Suprapubic skin (tissue), 4 donors: Measurements from ENCODE around the gene PLA2G4E. TPM values are rescaled to one million over a fixed set of nuclear protein-coding genes. Genes with fewer than 3 reads are reported as not detected.

ENCODE experiments used
- DNase-seq, 2 donors: peaks; one replicate each; pipeline ENCODE4 v3.0.0-alpha.2; 2019; ENCODE audit warnings: low spot score in 2 of 2
- H3K27ac ChIP-seq: fragments of 200-600 bp; sonication (generic); one replicate; pipeline ENCODE4 v1.5.1; 2019
- H3K27me3 ChIP-seq: fragments of 200-600 bp; sonication (generic); one replicate; pipeline ENCODE4 v1.5.1; 2019
- H3K36me3 ChIP-seq: fragments of 200-600 bp; sonication (generic); one replicate; pipeline ENCODE4 v1.5.1; 2019
- H3K4me1 ChIP-seq: fragments of 200-600 bp; sonication (generic); one replicate; pipeline ENCODE4 v1.5.1; 2019
- H3K4me3 ChIP-seq: fragments of 200-600 bp; sonication (generic); one replicate; pipeline ENCODE4 v1.5.1; 2019; ENCODE audit warnings: mild to moderate bottlenecking
- H3K9me3 ChIP-seq: fragments of 200-600 bp; sonication (generic); one replicate; pipeline ENCODE4 v1.5.1; 2019
- EP300 ChIP-seq: sonication (generic); formaldehyde crosslinking; IDR thresholded peaks from one replicate; pipeline ENCODE4 v1.6.1; 2017; ENCODE audit warnings: antibody characterized with exemption
- POLR2A ChIP-seq, 2 donors: fragments of 450-650 bp; IDR thresholded peaks; one replicate each; pipeline ENCODE4 v1.6.1; 2017; ENCODE audit warnings: antibody characterized with exemption in 2 of 2, mild to moderate bottlenecking in 2 of 2, moderate library complexity in 2 of 2
- POLR2AphosphoS5 ChIP-seq, 3 donors: sonication (generic); formaldehyde crosslinking; IDR thresholded peaks; one replicate each; pipeline ENCODE4 v1.6.1; 2017; ENCODE audit warnings: antibody characterized with exemption in 3 of 3
- WGBS: methylation state at CpG from one replicate; pipeline ENCODE4 v1.1.5; 2018; 5-methylcytosine and 5-hydroxymethylcytosine counted together
- total RNA-seq, 4 donors: library from RNA; depleted of rRNA; stranded (reverse); fragments of >200 nt; gene quantifications; one replicate each; pipeline ENCODE4 v1.1.0, GENCODE V29; 2016
- TF ChIP-seq, protein P1 (sequence below), 2 donors: fragments of 200-600 bp in 1 of 2; fragments of 450-650 bp in 1 of 2; sonication (generic) in 1 of 2; IDR thresholded peaks; one replicate each; pipeline ENCODE4 v1.5.1; 2016 to 2019; ENCODE audit warnings: antibody characterized with exemption in 2 of 2, mild to moderate bottlenecking in 1 of 2, moderate library complexity in 1 of 2

The PLA2G4E gene
- total RNA-seq, 4 donors from 2014 or later: 47.9 to 129 (median 60.9) TPM

DNA sequence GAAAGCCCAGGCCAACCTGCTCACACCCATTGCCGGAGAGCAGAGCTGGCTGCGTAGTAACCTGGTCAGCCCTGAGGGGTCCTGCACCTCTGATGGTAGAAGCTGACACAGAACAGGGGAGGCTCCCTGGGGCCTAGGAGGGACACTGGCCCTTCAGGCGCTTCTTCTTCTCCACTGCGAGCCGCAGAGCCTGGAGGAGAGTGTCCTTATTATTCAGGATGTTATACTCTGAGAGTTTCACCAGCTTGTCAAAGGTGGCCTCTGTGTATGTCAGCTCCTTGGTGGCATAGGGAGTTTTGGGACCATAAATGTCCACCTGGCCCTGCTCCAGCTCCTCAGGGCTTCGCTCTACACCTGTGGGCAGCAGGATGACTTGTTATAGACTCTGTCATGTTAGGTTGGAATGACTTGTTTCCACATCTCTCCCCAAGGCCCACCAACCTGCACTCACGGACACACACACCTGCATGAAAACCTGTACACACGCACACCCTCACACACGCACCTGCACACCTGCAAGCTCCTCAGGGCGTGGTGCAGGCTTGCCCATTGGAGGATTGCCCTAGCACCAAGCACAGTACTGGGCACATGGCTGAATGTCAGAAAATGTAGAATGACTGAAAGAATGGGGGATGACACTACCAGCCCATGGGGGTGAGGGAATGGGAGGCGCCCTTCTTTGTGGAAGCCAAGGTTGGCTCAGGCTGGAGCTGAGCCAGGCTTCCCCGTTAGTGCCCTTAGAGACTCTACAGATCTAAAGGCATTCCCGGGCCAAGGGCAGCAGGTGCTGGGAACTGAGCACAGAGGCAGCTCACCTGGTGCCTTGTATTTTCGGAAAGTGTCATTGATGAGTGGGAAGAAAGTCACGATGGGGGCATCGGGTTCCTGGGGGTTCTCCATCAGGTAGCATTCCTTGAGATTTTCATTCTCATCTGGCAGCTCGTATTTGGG is 36.9 kb downstream of the PLA2G4E start:
- no peaks in the 10 kb centered on the region for H3K27me3 ChIP-seq
- DNase-seq: peak; percentile 52 to 62
- peaks cover 16% of the 10 kb centered on the region for H3K4me1 ChIP-seq
- no peak for TF ChIP-seq POLR2A (IDR thresholded peaks at IDR 0.05)
- TF ChIP-seq, protein P1, sequence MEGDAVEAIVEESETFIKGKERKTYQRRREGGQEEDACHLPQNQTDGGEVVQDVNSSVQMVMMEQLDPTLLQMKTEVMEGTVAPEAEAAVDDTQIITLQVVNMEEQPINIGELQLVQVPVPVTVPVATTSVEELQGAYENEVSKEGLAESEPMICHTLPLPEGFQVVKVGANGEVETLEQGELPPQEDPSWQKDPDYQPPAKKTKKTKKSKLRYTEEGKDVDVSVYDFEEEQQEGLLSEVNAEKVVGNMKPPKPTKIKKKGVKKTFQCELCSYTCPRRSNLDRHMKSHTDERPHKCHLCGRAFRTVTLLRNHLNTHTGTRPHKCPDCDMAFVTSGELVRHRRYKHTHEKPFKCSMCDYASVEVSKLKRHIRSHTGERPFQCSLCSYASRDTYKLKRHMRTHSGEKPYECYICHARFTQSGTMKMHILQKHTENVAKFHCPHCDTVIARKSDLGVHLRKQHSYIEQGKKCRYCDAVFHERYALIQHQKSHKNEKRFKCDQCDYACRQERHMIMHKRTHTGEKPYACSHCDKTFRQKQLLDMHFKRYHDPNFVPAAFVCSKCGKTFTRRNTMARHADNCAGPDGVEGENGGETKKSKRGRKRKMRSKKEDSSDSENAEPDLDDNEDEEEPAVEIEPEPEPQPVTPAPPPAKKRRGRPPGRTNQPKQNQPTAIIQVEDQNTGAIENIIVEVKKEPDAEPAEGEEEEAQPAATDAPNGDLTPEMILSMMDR (IDR thresholded peaks at IDR 0.05): no peak
- H3K27ac ChIP-seq: no peak overlapping the region
- H3K4me3 ChIP-seq: no peak overlapping the region
- 92% methylated on average over 15 of the region's 17 CpGs for WGBS
- no peaks in the 10 kb centered on the region for H3K9me3 ChIP-seq
- H3K36me3 ChIP-seq: peaks cover 6% of the 10 kb centered on the region

DNA sequence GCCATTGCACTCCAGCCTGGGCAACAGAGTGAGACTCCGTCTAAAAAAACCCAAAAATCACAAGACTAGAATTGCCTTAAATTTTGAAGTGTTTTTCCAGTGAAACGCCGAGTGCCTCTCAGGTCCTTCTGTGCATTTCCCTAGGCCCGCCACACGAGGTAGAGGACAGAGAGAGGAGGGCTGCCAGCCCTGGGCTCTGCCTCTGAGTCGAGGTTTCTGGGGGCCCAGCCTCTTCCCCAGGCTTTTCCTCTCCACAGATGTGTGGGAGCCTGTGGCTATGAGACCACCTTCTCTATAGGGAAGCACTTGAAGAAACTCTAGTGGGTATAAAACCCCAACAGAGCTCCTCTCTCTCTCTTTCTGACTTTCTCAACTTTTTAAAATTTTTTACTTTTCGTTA is 37.6 kb downstream of the PLA2G4E start:
- Histone ChIP-seq H3K4me1 (peaks cover 16% of the 10 kb centered on the region), H3K27me3 (no peaks in the 10 kb centered on the region), H3K36me3 (peaks cover 6% of the 10 kb centered on the region), H3K27ac (no peak overlapping the region), H3K4me3 (no peak overlapping the region), H3K9me3 (no peaks in the 10 kb centered on the region)
- DNase-seq: peak in 1 of 2 donors; percentile 54
- WGBS: 83% methylated on average over 7 of the region's 7 CpGs
- no peak for TF ChIP-seq EP300

DNA sequence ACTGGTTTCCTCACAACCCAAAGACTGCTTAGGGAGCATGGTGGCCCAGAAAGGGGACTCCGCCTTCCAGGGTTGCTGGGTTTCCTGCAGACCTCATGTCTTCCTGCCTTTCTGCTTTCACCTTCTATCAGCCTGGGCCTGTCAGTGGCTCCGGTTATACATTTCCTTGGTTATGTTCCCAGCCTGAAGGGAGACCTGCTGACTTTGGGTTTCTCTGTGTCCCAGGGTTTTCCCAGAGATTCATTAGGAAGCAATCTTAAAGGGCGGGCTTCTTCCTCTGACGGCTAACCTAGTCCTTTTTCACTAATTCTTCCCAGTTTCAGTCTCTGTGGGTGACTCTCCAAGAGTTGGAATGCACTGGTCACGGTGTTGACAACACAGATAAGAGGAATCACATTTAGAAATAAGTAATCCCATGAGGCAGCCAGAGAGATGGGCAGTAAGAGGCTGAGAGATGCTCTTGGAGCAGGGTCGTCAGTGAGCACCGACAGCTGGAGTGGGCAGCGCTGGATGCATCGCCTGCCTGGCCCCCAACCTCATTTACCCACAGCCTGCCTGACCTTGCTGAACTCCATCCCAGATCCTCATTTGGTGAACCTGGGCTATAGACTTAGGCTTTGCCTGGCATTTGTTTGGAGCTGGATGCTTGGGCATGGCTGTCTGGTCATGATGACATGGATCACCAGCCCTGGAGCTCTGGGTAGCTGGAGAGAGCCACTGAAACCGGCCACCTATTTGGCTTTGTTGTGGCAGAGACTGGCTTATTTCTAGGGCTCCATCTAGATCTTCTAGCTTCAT is 38.5 kb downstream of the PLA2G4E start:
- Histone ChIP-seq H3K9me3 (no peaks in the 10 kb centered on the region), H3K4me1 (peaks cover 16% of the 10 kb centered on the region), H3K4me3 (no peak overlapping the region), H3K27me3 (no peaks in the 10 kb centered on the region), H3K36me3 (peaks cover 6% of the 10 kb centered on the region), H3K27ac (no peak overlapping the region)
- 87% methylated on average over 10 of the region's 10 CpGs for WGBS
- DNase-seq: peak; percentile 29 to 32
- TF ChIP-seq EP300 (no peak), POLR2A (IDR thresholded peaks at IDR 0.05) (no peak), POLR2AphosphoS5 (IDR thresholded peaks at IDR 0.05) (no peak)
- TF ChIP-seq, protein P1 (IDR thresholded peaks at IDR 0.05): no peak

DNA sequence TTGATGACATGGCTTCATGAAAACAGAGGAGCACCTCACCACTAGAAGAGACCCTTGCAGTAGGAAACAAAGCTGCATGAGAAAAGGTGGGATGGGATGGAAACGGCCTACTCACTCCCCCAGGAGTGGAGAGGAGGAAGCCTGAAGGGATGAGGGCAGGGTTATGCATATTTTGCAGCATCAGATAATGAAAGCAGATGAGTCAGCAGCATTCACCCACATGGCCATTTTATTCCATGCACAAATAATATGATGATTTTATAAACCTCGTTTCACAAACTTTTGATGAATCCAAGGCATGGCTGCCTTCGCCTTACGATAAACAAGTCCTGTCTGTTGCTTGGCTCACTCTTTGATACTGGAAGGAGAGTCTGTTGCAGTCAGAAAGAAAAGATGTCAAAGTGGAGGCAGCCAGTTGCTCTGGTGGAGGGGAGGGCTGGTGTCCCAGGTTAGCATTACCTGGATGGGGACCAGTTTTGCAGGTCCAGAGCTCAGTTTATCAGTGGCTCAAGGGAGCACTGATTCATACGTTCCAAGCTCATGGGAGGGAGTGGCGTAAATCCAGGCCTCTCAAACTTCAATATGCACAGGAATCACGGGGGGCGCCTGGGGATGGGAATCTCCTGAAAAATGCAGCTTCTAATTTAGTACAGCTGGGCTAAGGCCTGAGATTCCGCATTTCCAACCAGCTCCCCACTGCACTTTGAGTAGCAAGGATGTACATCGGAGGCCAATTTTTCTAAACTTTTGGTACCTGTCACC is 39.3 kb downstream of the PLA2G4E start:
- Histone ChIP-seq H3K9me3 (no peaks in the 10 kb centered on the region), H3K36me3 (peaks cover 6% of the 10 kb centered on the region), H3K27me3 (no peaks in the 10 kb centered on the region), H3K4me3 (no peak overlapping the region), H3K4me1 (peaks cover 16% of the 10 kb centered on the region), H3K27ac (no peak overlapping the region)
- TF ChIP-seq, protein P1 (IDR thresholded peaks at IDR 0.05): no peak
- no peak for TF ChIP-seq POLR2A (IDR thresholded peaks at IDR 0.05)
- TF ChIP-seq POLR2AphosphoS5 (IDR thresholded peaks at IDR 0.05): no peak
- WGBS: 81% methylated on average over 10 of the region's 10 CpGs
- peak; percentile 39 to 45 for DNase-seq

DNA sequence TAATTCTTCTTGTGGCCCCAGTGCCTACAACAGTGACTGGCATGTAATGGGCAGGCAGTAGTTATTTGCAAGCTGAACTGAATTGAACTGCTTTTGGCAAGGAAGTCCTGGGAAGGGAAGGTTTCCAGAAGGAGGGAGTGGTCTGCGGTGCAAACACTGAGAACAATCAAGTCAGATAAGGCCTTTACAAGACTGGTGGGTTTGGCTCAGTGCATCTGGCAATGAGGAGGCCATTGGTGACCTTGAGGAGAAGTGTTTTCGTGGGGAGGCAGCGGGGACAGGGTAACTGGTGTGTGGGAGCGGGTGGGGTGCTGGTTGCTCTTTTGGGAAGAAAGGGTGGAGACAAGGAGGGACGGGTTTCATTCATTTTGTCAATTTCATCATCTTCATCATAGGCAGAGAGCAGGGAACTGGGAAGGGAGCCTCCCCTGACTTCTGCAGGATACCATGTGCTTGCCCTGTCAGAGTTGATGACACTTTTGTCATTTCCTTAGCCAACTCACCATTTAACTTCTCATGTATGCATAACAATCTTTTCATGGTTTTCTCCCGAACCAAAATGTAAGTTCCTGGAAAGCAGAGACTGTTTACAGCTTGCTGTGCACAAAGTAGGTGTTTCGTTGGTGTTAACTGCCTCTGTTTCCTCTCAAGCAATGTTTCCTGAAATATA is 40.1 kb downstream of the PLA2G4E start:
- Histone ChIP-seq H3K27me3 (no peaks in the 10 kb centered on the region), H3K27ac (no peak overlapping the region), H3K4me3 (no peak overlapping the region), H3K9me3 (no peaks in the 10 kb centered on the region), H3K4me1 (peaks cover 16% of the 10 kb centered on the region), H3K36me3 (peaks cover 6% of the 10 kb centered on the region)
- DNase-seq: peak; percentile 49 to 67
- no peak for TF ChIP-seq POLR2A (IDR thresholded peaks at IDR 0.05)
- no peak for TF ChIP-seq POLR2AphosphoS5 (IDR thresholded peaks at IDR 0.05)
- TF ChIP-seq EP300: no peak
- 57% methylated on average over 7 of the region's 7 CpGs for WGBS
